H9 (cell line): ENCODE measurements around the gene CCDC178. TPM values are rescaled to one million over a fixed set of nuclear protein-coding genes. Genes with fewer than 3 reads are reported as not detected.

ENCODE experiments used
- DNase-seq: peaks from one replicate; pipeline ENCODE4 v3.0.0-alpha.2; 2017
- H2AFZ ChIP-seq: one replicate; pipeline ENCODE4 v1.6.1; 2013; ENCODE audit warnings: mild to moderate bottlenecking, low read length, control low read depth, moderate library complexity
- H2AK5ac ChIP-seq: 2 replicates; pipeline ENCODE4 v1.6.1; 2013; ENCODE audit warnings: low read length, control low read depth, mixed read lengths; ENCODE audit not compliant: insufficient read length
- H2BK120ac ChIP-seq: one replicate; pipeline ENCODE4 v1.6.1; 2013; ENCODE audit warnings: low read depth, mild to moderate bottlenecking, low read length, control low read depth, inconsistent platforms; ENCODE audit not compliant: poor library complexity, severe bottlenecking
- H2BK12ac ChIP-seq: 2 replicates; pipeline ENCODE4 v1.6.1; 2013; ENCODE audit warnings: low read length, control low read depth, mixed read lengths, low read depth; ENCODE audit not compliant: insufficient read length
- H2BK15ac ChIP-seq: 2 replicates; pipeline ENCODE4 v1.6.1; 2013; ENCODE audit warnings: low read depth, low read length, control low read depth
- H2BK20ac ChIP-seq: one replicate; pipeline ENCODE4 v1.6.1; 2013; ENCODE audit warnings: low read depth, mild to moderate bottlenecking, low read length, control low read depth, inconsistent platforms; ENCODE audit not compliant: poor library complexity, severe bottlenecking
- H2BK5ac ChIP-seq: 2 replicates; pipeline ENCODE4 v1.6.1; 2013; ENCODE audit warnings: low read length, control low read depth, mixed read lengths; ENCODE audit not compliant: insufficient read length
- H3K14ac ChIP-seq: 2 replicates; pipeline ENCODE4 v1.6.1; 2013; ENCODE audit warnings: low read length, control low read depth; ENCODE audit not compliant: insufficient read depth
- H3K18ac ChIP-seq: 2 replicates; pipeline ENCODE4 v1.6.1; 2013; ENCODE audit warnings: low read depth, mild to moderate bottlenecking, mixed read lengths, low read length, control low read depth; ENCODE audit not compliant: insufficient read length
- H3K23ac ChIP-seq: 2 replicates; pipeline ENCODE4 v1.6.1; 2013; ENCODE audit warnings: low read length, control low read depth, mixed read lengths, low read depth; ENCODE audit not compliant: insufficient read length
- H3K23me2 ChIP-seq: 2 replicates; pipeline ENCODE4 v1.6.1; 2013; ENCODE audit warnings: low read depth, mild to moderate bottlenecking, mixed read lengths, low read length, control low read depth; ENCODE audit not compliant: insufficient read length, poor library complexity, severe bottlenecking
- H3K27ac ChIP-seq: 2 replicates; pipeline ENCODE4 v1.5.1; 2013; ENCODE audit warnings: low read length, control low read depth, mixed read lengths, low read depth; ENCODE audit not compliant: insufficient read length
- H3K27me3 ChIP-seq: 2 replicates; pipeline ENCODE4 v1.6.1; 2013; ENCODE audit warnings: low read length, control low read depth, inconsistent platforms; ENCODE audit not compliant: insufficient read depth
- H3K4ac ChIP-seq: 2 replicates; pipeline ENCODE4 v1.6.1; 2013; ENCODE audit warnings: low read depth, mild to moderate bottlenecking, control low read depth, inconsistent platforms, low read length, moderate library complexity
- H3K4me1 ChIP-seq: 2 replicates; pipeline ENCODE4 v1.6.1; 2013; ENCODE audit warnings: low read length, control low read depth, inconsistent platforms; ENCODE audit not compliant: insufficient read depth
- H3K4me2 ChIP-seq: 2 replicates; pipeline ENCODE4 v1.6.1; 2013; ENCODE audit warnings: low read length, control low read depth, mixed read lengths; ENCODE audit not compliant: insufficient read length, insufficient read depth
- H3K56ac ChIP-seq: 2 replicates; pipeline ENCODE4 v1.6.1; 2013; ENCODE audit warnings: low read depth, mild to moderate bottlenecking, mixed read lengths, low read length, control low read depth; ENCODE audit not compliant: insufficient read length
- H3K79me1 ChIP-seq: 2 replicates; pipeline ENCODE4 v1.6.1; 2013; ENCODE audit warnings: low read depth, mild to moderate bottlenecking, moderate library complexity, low read length, control low read depth, inconsistent platforms; ENCODE audit not compliant: insufficient read depth, poor library complexity, severe bottlenecking
- H3K79me2 ChIP-seq: 2 replicates; pipeline ENCODE4 v1.6.1; 2013; ENCODE audit warnings: low read length, control low read depth, inconsistent platforms; ENCODE audit not compliant: insufficient read depth
- H3K9ac ChIP-seq: 2 replicates; pipeline ENCODE4 v1.6.1; 2013; ENCODE audit warnings: low read length, control low read depth, mixed read lengths; ENCODE audit not compliant: insufficient read length; ENCODE audit errors: extremely low read depth
- H3K9me3 ChIP-seq: one replicate; pipeline ENCODE4 v1.6.1; 2013; ENCODE audit warnings: low read depth, low read length, inconsistent platforms; ENCODE audit not compliant: control insufficient read depth
- H3T11ph ChIP-seq: one replicate; pipeline ENCODE4 v1.6.1; 2013; ENCODE audit warnings: mild to moderate bottlenecking, low read length, control low read depth, inconsistent platforms
- H4K20me1 ChIP-seq: one replicate; pipeline ENCODE4 v1.6.1; 2013; ENCODE audit not compliant: control insufficient read depth, insufficient read length, insufficient read depth
- H4K5ac ChIP-seq: 2 replicates; pipeline ENCODE4 v1.6.1; 2013; ENCODE audit warnings: low read depth, mild to moderate bottlenecking, mixed read lengths, low read length, control low read depth; ENCODE audit not compliant: insufficient read length
- H4K8ac ChIP-seq: replicated peaks from 2 replicates; pipeline ENCODE4 v1.6.1; 2013; ENCODE audit warnings: low read length, control low read depth, mixed read lengths, low read depth; ENCODE audit not compliant: insufficient read length
- H4K91ac ChIP-seq: 2 replicates; pipeline ENCODE4 v1.6.1; 2013; ENCODE audit warnings: low read depth, mild to moderate bottlenecking, moderate library complexity, mixed read lengths, low read length, control low read depth; ENCODE audit not compliant: insufficient read length
- H3K27ac Mint-ChIP-seq, 3 experiments: 2 replicates in 2 of 3; 3 replicates in 1 of 3; pipeline ENCODE4 v1.8.0; 2020 to 2021; ENCODE audit warnings: mixed read lengths in 3 of 3, mild to moderate bottlenecking in 1 of 3, moderate library complexity in 1 of 3
- H3K27me3 Mint-ChIP-seq: 2 replicates; pipeline ENCODE4 v1.8.0; 2021; ENCODE audit warnings: low read depth, mild to moderate bottlenecking, moderate library complexity, mixed read lengths
- H3K36me3 Mint-ChIP-seq, 3 experiments: 2 replicates in 2 of 3; 3 replicates in 1 of 3; pipeline ENCODE4 v1.8.0; 2020 to 2021; ENCODE audit warnings: low read depth in 3 of 3, mixed read lengths in 3 of 3; ENCODE audit not compliant: insufficient read depth in 1 of 3
- H3K4me1 Mint-ChIP-seq, 2 experiments: 2 replicates each; pipeline ENCODE4 v1.8.0; 2020; ENCODE audit warnings: mixed read lengths in 2 of 2
- H3K4me3 Mint-ChIP-seq, 2 experiments: 2 replicates in 1 of 2; 3 replicates in 1 of 2; pipeline ENCODE4 v1.8.0; 2020 to 2021; ENCODE audit warnings: mild to moderate bottlenecking in 2 of 2, mixed read lengths in 2 of 2, moderate library complexity in 1 of 2
- H3K9me3 Mint-ChIP-seq, 2 experiments: 2 replicates in 1 of 2; 3 replicates in 1 of 2; pipeline ENCODE4 v1.8.0; 2020; ENCODE audit warnings: mild to moderate bottlenecking in 2 of 2, mixed read lengths in 2 of 2, moderate library complexity in 1 of 2
- CTCF ChIP-seq: fragments of 200-600 bp; sonication (generic); conservative IDR thresholded peaks from 3 replicates; pipeline ENCODE4 v1.8.0; 2021; ENCODE audit warnings: antibody characterized with exemption, mild to moderate bottlenecking
- WGBS: extraction: QIAGEN DNeasy Blood & Tissue Kit; methylation state at CpG from one replicate; pipeline ENCODE4 v1.1.7; 2013; ENCODE audit warnings: missing lambda C conversion rate, low lambda C conversion rate, mixed read lengths; ENCODE audit not compliant: insufficient read length; ENCODE audit errors: extremely low coverage; 5-methylcytosine and 5-hydroxymethylcytosine counted together
- total RNA-seq: library from RNA; stranded (reverse); gene quantifications from 2 replicates; pipeline ENCODE4 v1.2.1, GENCODE V29; 2021

The CCDC178 gene
- total RNA-seq, 1 experiment from 2014 or later = not detected

- Histone ChIP-seq H3K79me2 (no peaks in the 10 kb centered on the region), H4K5ac (no peak overlapping the region), H3K56ac (no peak overlapping the region), H3K23ac (no peak overlapping the region), H3K14ac (no peak overlapping the region), H2BK120ac (no peak overlapping the region), H2BK5ac (no peak overlapping the region), H3T11ph (no peak overlapping the region), H3K27ac (no peak overlapping the region), H2BK15ac (no peak overlapping the region), H4K8ac (no peak overlapping the region), H3K18ac (no peak overlapping the region), H3K4me1 (no peaks in the 10 kb centered on the region), H4K91ac (no peak overlapping the region), H3K79me1 (no peaks in the 10 kb centered on the region), H3K4ac (no peak overlapping the region), H2AK5ac (no peak overlapping the region), H3K27me3 (no peaks in the 10 kb centered on the region), H3K9me3 (no peaks in the 10 kb centered on the region), H2BK12ac (no peak overlapping the region), H4K20me1 (no peaks in the 10 kb centered on the region), H2BK20ac (no peak overlapping the region), H3K4me2 (no peak overlapping the region), H2AFZ (no peak overlapping the region), H3K9ac (no peak overlapping the region), H3K23me2 (no peaks in the 10 kb centered on the region)
- Mint-ChIP-seq H3K27ac (no peak overlapping the region), H3K4me1 (no peaks in the 10 kb centered on the region), H3K4me3 (no peak overlapping the region), H3K27me3 (no peaks in the 10 kb centered on the region), H3K9me3 (no peaks in the 10 kb centered on the region), H3K36me3 (no peaks in the 10 kb centered on the region)
- DNase-seq = no peak
- no CpG with 5 or more reads among the region's 1 CpG for WGBS
- no peak for TF ChIP-seq CTCF
Measured at GRCh38 chr18:32998921-32999320, 441.6 kb downstream of the CCDC178 start.
